Measurements from ENCODE around the gene HACD3.

HACD3 gene

GRCh38 chr15:65618560-65619109, 88.4 kb downstream of the HACD3 start:
- no peaks in the 10 kb centered on the region for H4K20me1 ChIP-seq
- no peaks in the 10 kb centered on the region for H3K9me3 ChIP-seq (replicated peaks in 1 of 11)
- no peaks in the 10 kb centered on the region for H3K36me3 ChIP-seq
- H3K4me2 ChIP-seq, result no peak overlapping the region
- no peak overlapping the region for H3K27ac ChIP-seq
- H3K9ac ChIP-seq, result no peak overlapping the region
- no peak for TF ChIP-seq Cebpa-rat (IDR thresholded peaks at IDR 0.05)
- H3K27me3 ChIP-seq, result no peaks in the 10 kb centered on the region
- peaks cover 0 to 2% (median under 1%) of the 10 kb centered on the region in 10 experiments; a peak in 7 of 20 replicates for H3K4me1 ChIP-seq
- no peak overlapping the region for H3K4me3 ChIP-seq

GRCh38 chr15:65619626-65620290, 89.5 kb downstream of the HACD3 start:
- Histone ChIP-seq H3K4me2 (no peak overlapping the region), H4K20me1 (no peaks in the 10 kb centered on the region), H3K4me1 (peaks cover 0 to 8% (median 6%) of the 10 kb centered on the region in 10 experiments; a peak in 12 of 20 replicates), H3K27me3 (no peaks in the 10 kb centered on the region), H3K27ac (no peak overlapping the region), H3K36me3 (peaks cover 0 to 10% (median 0%) of the 10 kb centered on the region in 11 experiments; a peak in 4 of 22 replicates), H3K4me3 (no peak overlapping the region), H3K9ac (no peak overlapping the region), H3K9me3 (replicated peaks in 1 of 11) (no peaks in the 10 kb centered on the region)
- no peak for TF ChIP-seq Cebpa-rat (IDR thresholded peaks at IDR 0.05)

GRCh38 chr15:65620833-65621232, 90.6 kb downstream of the HACD3 start:
- TF ChIP-seq Cebpa-rat (IDR thresholded peaks at IDR 0.05), result no peak
- Histone ChIP-seq H3K9ac (no peak overlapping the region), H3K27ac (no peak overlapping the region), H4K20me1 (no peaks in the 10 kb centered on the region), H3K4me2 (no peak overlapping the region), H3K4me3 (no peak overlapping the region), H3K4me1 (peaks cover 0 to 14% (median 9%) of the 10 kb centered on the region in 10 experiments; a peak in 12 of 20 replicates), H3K27me3 (no peaks in the 10 kb centered on the region), H3K9me3 (replicated peaks in 1 of 11) (no peaks in the 10 kb centered on the region), H3K36me3 (peaks cover 0 to 20% (median 0%) of the 10 kb centered on the region in 11 experiments; a peak in 9 of 22 replicates)

DNA sequence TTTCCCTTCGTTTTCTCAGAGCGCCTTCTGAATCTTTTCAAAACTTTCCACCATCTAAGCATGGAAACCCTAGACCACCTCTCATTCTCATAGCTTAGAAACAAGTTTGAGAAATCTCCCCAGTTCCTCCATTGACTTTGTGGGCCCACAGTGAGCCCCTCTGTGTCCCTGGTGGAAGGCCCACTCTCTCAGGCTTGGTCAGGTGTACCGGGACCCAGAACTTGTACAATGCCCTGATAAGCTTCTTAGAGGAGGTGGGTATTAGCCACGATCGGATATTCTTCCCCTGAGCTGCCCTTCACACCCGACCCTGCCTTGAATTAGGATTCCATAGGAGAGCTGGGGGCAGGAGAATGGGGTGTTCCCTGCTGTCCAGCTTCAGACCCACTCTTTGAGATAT, 91.4 kb downstream of the HACD3 start, which contains the start of gene SLC24A1:
SLC24A1 (plus strand) TSS at position 301 of the 400 bp plus-strand sequence. CDS start 2,143 bp downstream, outside the sequence.
- TF ChIP-seq Cebpa-rat (IDR thresholded peaks at IDR 0.05), result no peak

GRCh38 chr15:65623103-65623502, 92.8 kb downstream of the HACD3 start:
- no peak for TF ChIP-seq Cebpa-rat (IDR thresholded peaks at IDR 0.05)

More for the DNA sequence above, 91.4 kb downstream of the HACD3 start, which contains the start of gene SLC24A1:
- Histone ChIP-seq H3K4me1 (peaks cover 0 to 14% (median 9%) of the 10 kb centered on the region in 10 experiments; a peak in 12 of 20 replicates), H3K9ac (no peak within 1 kb of the TSS), H3K27ac (no peak within 1 kb of the TSS), H3K4me2 (no peak within 1 kb of the TSS), H3K4me3 (no peak within 1 kb of the TSS), H3K27me3 (no peaks in the 10 kb centered on the region), H3K9me3 (replicated peaks in 1 of 11) (no peaks in the 10 kb centered on the region), H3K36me3 (peaks cover 0 to 26% (median 0%) of the 10 kb centered on the region in 11 experiments; a peak in 9 of 22 replicates), H4K20me1 (no peaks in the 10 kb centered on the region)

GRCh38 chr15:65626856-65627255, 96.6 kb downstream of the HACD3 start:
- no peak overlapping the region for H3K27ac ChIP-seq
- no peak overlapping the region for H3K9ac ChIP-seq

More at GRCh38 chr15:65623103-65623502, 92.8 kb downstream of the HACD3 start:
- Histone ChIP-seq H3K9me3 (replicated peaks in 1 of 11) (no peaks in the 10 kb centered on the region), H3K4me3 (no peak overlapping the region), H3K4me2 (no peak overlapping the region), H3K4me1 (peaks cover 0 to 14% (median 9%) of the 10 kb centered on the region in 10 experiments; a peak in 12 of 20 replicates), H3K36me3 (peaks cover 0 to 26% (median 0%) of the 10 kb centered on the region in 11 experiments; a peak in 9 of 22 replicates), H3K27ac (no peak overlapping the region), H4K20me1 (no peaks in the 10 kb centered on the region), H3K27me3 (no peaks in the 10 kb centered on the region), H3K9ac (no peak overlapping the region)

More at GRCh38 chr15:65626856-65627255, 96.6 kb downstream of the HACD3 start:
- peaks cover 0 to 14% (median 9%) of the 10 kb centered on the region in 10 experiments; a peak in 12 of 20 replicates for H3K4me1 ChIP-seq
- no peaks in the 10 kb centered on the region for H3K9me3 ChIP-seq (replicated peaks in 1 of 11)
- H4K20me1 ChIP-seq, result no peaks in the 10 kb centered on the region
- H3K36me3 ChIP-seq, result peaks cover 0 to 26% (median 0%) of the 10 kb centered on the region in 11 experiments; a peak in 9 of 22 replicates
- no peak overlapping the region for H3K4me3 ChIP-seq
- TF ChIP-seq Cebpa-rat (IDR thresholded peaks at IDR 0.05), result no peak
- no peak overlapping the region for H3K4me2 ChIP-seq
- H3K27me3 ChIP-seq, result no peaks in the 10 kb centered on the region
